Measurements from ENCODE around the gene AHNAK.
"Not testable (repeated sequence)": the region's sequence is repeated elsewhere in the genome, so short reads cannot be mapped to it uniquely, and the experiment has no call there.

The AHNAK gene

GRCh38 chr11:62573006-62573591 is 26.5 kb upstream of the AHNAK start:
- DNase-seq: peak; percentile 43

DNA sequence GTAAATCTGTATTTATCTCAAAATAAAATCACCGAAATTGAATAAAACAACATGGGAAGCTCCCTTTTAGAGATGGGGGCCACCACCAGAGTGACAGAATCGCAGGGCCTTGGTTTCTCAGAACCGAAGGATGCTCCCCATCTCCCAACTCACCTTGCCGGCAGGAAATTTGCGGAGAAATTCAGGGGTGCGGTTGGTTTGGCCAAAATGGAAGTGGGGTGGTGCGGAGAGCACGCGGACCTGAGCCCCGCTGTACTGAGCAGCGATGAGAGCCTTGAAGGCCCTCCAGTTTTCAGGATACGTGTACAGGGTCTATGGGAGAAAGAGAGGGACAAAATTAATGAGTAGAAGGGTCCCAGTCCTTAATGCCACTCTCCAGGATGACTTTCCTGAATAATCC is 25.8 kb upstream of the AHNAK start:
- no peak for DNase-seq

DNA sequence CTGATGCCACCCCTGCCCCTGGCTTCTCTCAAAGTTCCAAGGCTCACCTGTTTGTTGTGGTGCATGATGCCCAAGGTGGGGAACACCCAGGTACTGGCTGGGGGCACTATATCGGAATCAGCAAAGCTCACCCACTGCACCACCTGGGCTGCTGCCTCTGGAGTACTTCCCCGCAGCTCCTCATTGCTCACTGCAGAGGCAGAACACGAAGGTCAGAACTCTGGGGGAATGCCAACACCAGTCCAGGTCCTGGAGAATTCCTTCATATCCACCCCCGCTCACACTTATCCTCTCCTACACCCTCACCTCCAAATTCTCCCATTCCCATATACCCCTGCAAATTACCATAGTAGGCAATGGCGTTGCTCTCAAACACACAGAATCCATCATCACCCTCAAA is 24.9 kb upstream of the AHNAK start:
- DNase-seq: not testable (repeated sequence)

GRCh38 chr11:62570903-62571302 is 24.3 kb upstream of the AHNAK start:
- not testable (repeated sequence) for DNase-seq

DNA sequence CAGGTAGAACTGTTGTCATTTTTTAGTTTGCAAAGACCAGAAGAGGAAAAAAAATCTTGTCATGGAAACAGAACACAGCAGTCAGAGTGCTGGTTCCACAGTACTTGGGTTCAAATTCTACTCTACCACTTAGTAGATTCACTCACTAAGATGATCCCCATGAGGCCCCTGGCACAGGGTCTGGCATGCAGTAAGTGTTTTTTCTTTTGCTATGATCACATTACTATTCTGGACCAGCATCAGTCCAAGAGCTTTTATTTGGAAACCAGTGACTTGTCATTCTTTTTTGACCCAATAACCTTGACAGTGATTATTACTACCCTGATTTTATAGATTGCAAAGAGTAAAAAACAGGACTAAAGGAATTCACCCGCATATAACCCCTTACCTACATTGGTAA is 23.0 kb upstream of the AHNAK start:
- DNase-seq: no peak

GRCh38 chr11:62567018-62567633 is 20.5 kb upstream of the AHNAK start:
- DNase-seq: no peak

GRCh38 chr11:62566247-62566646 is 19.6 kb upstream of the AHNAK start:
- DNase-seq: no peak

GRCh38 chr11:62565100-62565802 is 18.6 kb upstream of the AHNAK start:
- no peak for DNase-seq

GRCh38 chr11:62561677-62562230 is 15.1 kb upstream of the AHNAK start:
- DNase-seq: not testable (repeated sequence)

DNA sequence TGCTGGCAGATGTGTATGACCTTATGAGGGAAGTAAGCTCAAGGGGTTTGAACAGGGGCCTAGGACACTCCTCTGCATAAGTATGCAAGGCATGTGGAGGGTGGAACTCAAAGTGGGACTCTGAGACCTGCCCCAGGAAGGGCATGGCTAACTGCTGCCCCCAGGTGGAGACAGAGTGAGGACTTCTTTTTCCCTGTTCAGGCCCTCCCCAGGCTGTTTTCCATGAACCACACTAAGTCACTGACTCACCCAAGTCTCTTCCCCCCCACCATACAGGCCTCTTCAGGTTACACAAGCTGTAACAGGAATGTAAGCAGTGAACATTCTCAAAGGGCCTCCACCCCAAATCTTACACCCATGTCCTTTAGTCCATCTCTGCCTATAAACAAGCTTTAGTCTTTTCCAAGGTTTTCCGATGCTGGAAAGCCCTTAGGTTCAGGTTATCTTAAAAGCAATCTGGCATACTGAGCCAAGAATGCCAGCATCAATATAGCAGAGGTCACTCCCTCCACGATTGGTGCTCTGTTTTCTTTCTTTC is 14.0 kb upstream of the AHNAK start:
- peak; percentile 83 for DNase-seq

- DNase-seq: not testable (repeated sequence)
Observed at GRCh38 chr11:62559626-62560025, 13.0 kb upstream of the AHNAK start.

GRCh38 chr11:62559204-62559603 is 12.6 kb upstream of the AHNAK start:
- no peak for DNase-seq

DNA sequence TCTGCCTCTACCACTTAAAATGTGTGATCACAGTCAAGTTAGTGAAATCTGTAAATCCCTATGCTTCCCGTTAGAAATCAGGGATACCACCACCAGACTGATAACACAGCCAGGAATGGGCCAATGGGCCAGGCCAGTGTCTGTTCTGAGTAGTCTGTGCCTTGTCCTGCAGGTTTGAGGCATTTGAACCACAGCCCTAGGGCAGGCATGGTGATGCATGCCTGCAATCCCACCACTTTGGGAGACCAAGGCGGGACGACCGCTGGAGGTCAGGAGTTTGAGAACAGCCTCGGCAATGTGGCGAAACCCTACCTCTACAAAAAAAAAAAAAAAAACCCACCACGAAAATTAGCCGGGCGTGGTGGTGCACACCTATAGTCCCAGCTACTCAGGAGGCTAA is 12.1 kb upstream of the AHNAK start:
- no peak for DNase-seq

DNA sequence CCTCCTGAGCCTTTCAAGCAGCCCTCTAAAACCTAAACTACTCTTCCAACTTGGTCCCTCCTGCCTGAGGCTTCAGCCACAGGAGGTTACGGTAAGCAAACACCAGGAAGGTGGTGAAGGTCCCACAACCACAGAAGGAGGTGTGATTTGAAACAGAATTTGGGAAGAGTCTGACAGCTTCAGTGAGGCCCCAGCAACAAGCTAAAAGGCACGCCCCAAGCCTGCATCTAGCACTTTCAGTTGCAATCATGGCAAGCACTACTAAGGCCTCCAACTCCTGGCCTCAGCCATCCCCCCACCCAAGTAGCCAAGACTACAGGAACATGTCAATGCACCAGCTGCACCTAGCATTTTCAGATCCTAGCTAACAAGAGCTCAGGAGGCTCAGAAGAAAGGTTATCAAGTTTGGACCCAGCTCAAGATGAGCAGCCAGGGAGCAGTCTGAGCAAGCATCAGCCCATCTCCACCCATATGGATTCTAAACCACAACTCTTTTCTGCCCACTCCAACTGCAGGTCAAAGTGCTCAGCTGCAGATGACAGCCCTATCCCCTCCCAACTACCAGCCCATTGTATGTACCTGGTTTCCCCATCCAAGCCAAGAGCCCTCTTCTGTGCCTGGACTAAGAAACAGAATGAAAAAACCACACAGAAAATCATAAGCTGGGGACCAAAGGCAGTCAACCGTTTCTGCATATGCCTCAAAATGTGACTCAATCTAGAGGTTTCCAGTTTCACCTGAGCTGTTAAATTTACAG is 10.4 kb upstream of the AHNAK start:
- DNase-seq: no peak

DNA sequence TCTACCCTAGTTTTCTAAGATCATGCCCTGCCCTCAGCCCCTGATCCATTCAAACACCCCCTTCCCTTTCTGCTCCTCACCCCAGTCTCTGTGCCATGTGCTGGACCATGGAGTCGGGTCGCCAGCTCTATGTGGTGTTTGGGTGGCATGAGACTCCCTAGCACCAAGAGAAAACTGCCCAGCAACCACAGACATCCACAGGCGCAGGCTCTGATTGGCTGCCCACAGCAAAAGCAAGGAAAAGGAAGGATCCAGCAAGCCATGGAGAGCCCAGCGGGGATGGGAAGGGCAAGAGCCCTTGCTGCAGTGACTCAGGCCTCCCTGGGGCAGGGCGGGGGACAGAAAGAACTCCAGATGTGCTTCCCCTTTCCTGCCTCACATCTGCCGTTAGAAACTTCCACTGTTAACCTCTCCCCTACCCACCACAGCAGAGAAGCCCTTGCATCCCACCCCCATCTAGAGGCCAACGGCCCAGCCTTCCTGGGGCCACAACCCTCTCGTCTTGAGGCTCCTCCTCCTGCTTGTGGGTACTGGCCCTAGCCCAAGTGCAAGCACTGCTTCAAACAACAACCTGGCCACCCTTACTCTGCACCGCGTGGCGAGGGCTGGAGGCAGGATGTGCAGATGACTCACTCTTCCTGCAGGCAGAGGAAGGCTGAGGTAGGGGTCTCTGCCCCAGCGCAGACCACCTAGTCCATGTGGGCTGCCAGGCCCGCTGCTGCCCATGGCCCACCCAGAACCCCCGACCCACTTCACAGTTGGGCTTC is 9.7 kb upstream of the AHNAK start:
- peak; percentile 77 for DNase-seq

DNA sequence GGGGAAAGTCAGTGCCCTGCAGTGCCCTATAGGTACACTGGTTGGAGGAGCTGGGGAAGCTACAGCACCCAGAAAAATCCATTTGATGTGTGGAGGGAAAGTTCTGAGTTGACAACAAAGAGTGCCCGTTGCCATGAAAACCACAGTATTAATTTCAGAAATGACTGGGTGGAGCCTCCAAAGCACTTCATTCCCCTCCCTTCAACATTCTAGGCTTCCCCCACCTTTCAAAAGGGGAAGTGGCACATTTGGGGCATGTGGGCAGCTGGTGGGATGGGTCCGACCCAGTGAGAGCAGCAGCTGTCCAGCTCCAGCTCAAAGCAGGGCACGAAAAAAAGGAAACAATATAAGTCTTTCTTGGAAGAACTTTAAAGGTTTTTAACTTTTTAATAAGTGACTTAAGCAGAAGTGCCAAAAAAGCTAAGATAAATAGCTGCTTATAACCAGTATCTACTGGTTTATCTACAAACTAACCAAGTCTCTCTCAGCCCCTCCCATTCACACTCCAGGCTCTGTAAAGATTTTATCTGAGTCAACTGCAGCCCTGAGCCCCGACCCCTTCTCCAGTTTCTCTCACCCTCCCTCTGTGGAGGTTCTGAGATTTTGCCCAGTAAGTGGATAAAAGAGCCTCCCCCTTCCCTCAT is 9.0 kb upstream of the AHNAK start:
- peak; percentile 68 for DNase-seq

- no peak for DNase-seq
Observed at GRCh38 chr11:62554387-62555167, 8.0 kb upstream of the AHNAK start.

DNA sequence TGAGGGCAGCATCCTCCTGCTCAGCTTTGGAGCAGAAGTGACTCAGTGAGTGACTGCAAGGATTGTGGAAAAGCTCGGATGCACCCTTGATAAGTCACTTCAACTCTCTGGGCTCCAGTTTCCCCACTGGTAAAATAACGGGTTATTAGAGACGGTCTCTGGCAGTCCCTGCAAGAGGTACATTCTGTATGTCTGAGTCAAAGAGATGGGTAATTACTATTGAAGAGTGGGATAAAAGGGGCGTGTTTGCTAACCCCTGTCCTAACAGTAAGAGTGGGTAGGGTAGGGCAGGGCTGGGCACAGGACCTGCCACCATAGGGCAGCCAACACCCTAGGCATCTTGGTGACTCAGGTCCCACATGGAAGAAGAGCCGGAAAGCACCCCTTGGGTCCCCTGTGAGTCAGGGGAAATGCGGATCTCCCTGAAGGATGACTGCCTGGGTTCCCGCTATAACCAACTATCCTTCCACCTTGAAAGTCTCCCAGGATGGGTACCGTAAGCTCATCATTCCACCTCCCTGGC is 7.3 kb upstream of the AHNAK start:
- no peak for DNase-seq

DNA sequence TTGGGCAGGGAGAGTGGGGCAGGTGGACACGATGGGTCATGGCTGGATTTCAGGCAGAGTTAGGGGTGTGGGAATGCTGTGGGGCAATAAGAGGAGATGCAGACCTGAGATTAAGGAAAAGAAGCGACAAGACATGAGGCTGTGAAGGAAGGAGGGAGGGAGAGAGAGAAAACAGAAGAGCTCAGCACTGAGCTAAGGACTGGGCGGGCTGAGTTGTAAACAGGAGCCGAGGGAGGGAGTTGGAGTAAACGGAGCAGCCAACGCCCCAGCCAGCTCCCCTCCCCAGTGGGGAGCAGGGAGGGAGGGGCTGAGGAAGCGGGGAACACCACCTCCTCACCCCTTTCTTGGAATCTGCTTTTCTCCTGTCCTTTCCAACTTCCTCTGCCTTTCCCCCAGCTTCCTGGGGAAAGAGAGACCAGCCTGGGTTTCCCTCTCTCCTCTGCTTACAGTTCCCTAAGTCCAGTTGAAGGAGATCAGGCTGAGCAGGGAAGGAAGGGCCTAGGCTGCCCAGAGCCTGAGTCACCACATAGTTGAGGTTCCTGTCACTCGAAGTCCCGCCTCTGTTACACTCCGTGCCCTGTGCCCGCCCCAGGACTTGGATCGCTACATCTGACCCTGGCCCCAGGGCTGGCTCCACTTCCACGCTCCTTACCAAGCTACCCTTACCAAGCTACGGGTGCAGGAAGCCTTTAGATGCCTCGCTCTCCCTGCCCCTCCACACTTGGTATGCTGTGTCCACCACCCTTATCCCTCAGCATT is 6.7 kb upstream of the AHNAK start:
- peak; percentile 73 for DNase-seq

Data from activated T-cell treated with anti-CD3 and anti-CD28 coated beads, Interleukin-2, amount 50 U/mL, for 1 hour (primary cell).